ENCODE measurements around the gene PHYHD1.
"Not testable (repeated sequence)": the region's sequence is repeated elsewhere in the genome, so short reads cannot be mapped to it uniquely, and the experiment has no call there.

The PHYHD1 gene

GRCh38 chr9:128927731-128928411 lies 7.1 kb downstream of the PHYHD1 start:
- DNase-seq, result peak; percentile 44

- DNase-seq, result no peak
These were observed 7.8 kb downstream of the PHYHD1 start for GRCh38 chr9:128928624-128929023.

- DNase-seq, result no peak
These were observed 8.8 kb downstream of the PHYHD1 start for GRCh38 chr9:128929560-128929959.

- no peak for DNase-seq
These were observed 12.9 kb downstream of the PHYHD1 start for GRCh38 chr9:128933731-128934130.

- DNase-seq, result no peak
These were observed 15.5 kb downstream of the PHYHD1 start for GRCh38 chr9:128936171-128936865.

GRCh38 chr9:128937310-128938165 lies 16.8 kb downstream of the PHYHD1 start:
- DNase-seq, result no peak

GRCh38 chr9:128940271-128940921 lies 19.6 kb downstream of the PHYHD1 start:
- DNase-seq, result no peak

GRCh38 chr9:128940946-128941755 lies 20.4 kb downstream of the PHYHD1 start:
- DNase-seq, result no peak

GRCh38 chr9:128943832-128944620 lies 23.2 kb downstream of the PHYHD1 start:
- DNase-seq, result no peak

GRCh38 chr9:128944966-128945365 lies 24.2 kb downstream of the PHYHD1 start:
- not testable (repeated sequence) for DNase-seq

GRCh38 chr9:128945798-128946501 lies 25.2 kb downstream of the PHYHD1 start:
- no peak for DNase-seq

- peak; percentile 23 for DNase-seq
These were observed 25.9 kb downstream of the PHYHD1 start for GRCh38 chr9:128946571-128947276.

- DNase-seq, result no peak
These were observed 26.4 kb downstream of the PHYHD1 start for GRCh38 chr9:128947277-128947526.

GRCh38 chr9:128947527-128948301 lies 26.9 kb downstream of the PHYHD1 start, which contains the start of the genes DOLK and NUP188:
Gene DOLK (minus strand): TSS chr9:128947603. CDS start chr9:128947303, 300 bp downstream.
Gene NUP188 (plus strand): TSS chr9:128947699. CDS start chr9:128947720, 21 bp downstream.
- peak; percentile 98 for DNase-seq

GRCh38 chr9:128961403-128961802 lies 40.6 kb downstream of the PHYHD1 start:
- DNase-seq, result not testable (repeated sequence)

- no peak for DNase-seq
These were observed 48.7 kb downstream of the PHYHD1 start for GRCh38 chr9:128969491-128969890.

- DNase-seq, result no peak
These were observed 52.2 kb downstream of the PHYHD1 start for GRCh38 chr9:128972956-128973355.

GRCh38 chr9:128979111-128979510 lies 58.3 kb downstream of the PHYHD1 start:
- no peak for DNase-seq

- DNase-seq, result no peak
These were observed 62.8 kb downstream of the PHYHD1 start for GRCh38 chr9:128983536-128983935.

All from activated CD4-positive, alpha-beta T cell treated with anti-CD3 and anti-CD28 coated beads, Interleukin-2, amount 50 U/mL, for 16 hours (primary cell).